IPS-18c (cell line): ENCODE results near the gene HSD17B2.

Experiments
- H3K4me3 ChIP-seq: 2 replicates; pipeline ENCODE4 v1.7.0; 2013; ENCODE audit warnings: low read depth, mild to moderate bottlenecking, low read length, moderate library complexity; ENCODE audit not compliant: insufficient read depth
- H3K9me3 ChIP-seq: one replicate; pipeline ENCODE4 v1.6.1; 2013; ENCODE audit warnings: mild to moderate bottlenecking, low read length, moderate library complexity; ENCODE audit not compliant: control insufficient read depth, insufficient read depth

Gene HSD17B2

GRCh38 chr16:82042846-82043245 is 7.8 kb downstream of the HSD17B2 start:
- Histone ChIP-seq H3K9me3 (no peaks in the 10 kb centered on the region), H3K4me3 (no peak overlapping the region)

- Histone ChIP-seq H3K9me3 (no peaks in the 10 kb centered on the region), H3K4me3 (no peak overlapping the region)
These were observed 8.9 kb downstream of the HSD17B2 start for GRCh38 chr16:82043680-82044584.

GRCh38 chr16:82044585-82044911 is 9.5 kb downstream of the HSD17B2 start:
- no peaks in the 10 kb centered on the region for H3K9me3 ChIP-seq
- no peak overlapping the region for H3K4me3 ChIP-seq

GRCh38 chr16:82045465-82045864 is 10.4 kb downstream of the HSD17B2 start:
- Histone ChIP-seq H3K9me3 (no peaks in the 10 kb centered on the region), H3K4me3 (no peak overlapping the region)

GRCh38 chr16:82046541-82046940 is 11.5 kb downstream of the HSD17B2 start:
- H3K4me3 ChIP-seq: no peak overlapping the region
- H3K9me3 ChIP-seq: no peaks in the 10 kb centered on the region

- no peaks in the 10 kb centered on the region for H3K9me3 ChIP-seq
- no peak overlapping the region for H3K4me3 ChIP-seq
These were observed 11.9 kb downstream of the HSD17B2 start for GRCh38 chr16:82046941-82047340.

- no peaks in the 10 kb centered on the region for H3K9me3 ChIP-seq
These were observed 12.3 kb downstream of the HSD17B2 start for GRCh38 chr16:82047374-82047773.

GRCh38 chr16:82047787-82048186 is 12.7 kb downstream of the HSD17B2 start:
- Histone ChIP-seq H3K9me3 (no peaks in the 10 kb centered on the region), H3K4me3 (no peak overlapping the region)

More at GRCh38 chr16:82047374-82047773, 12.3 kb downstream of the HSD17B2 start:
- no peak overlapping the region for H3K4me3 ChIP-seq

- Histone ChIP-seq H3K9me3 (no peaks in the 10 kb centered on the region), H3K4me3 (no peak overlapping the region)
These were observed 14.4 kb downstream of the HSD17B2 start for GRCh38 chr16:82049484-82049883.

- H3K4me3 ChIP-seq: no peak overlapping the region
- H3K9me3 ChIP-seq: no peaks in the 10 kb centered on the region
These were observed 15.5 kb downstream of the HSD17B2 start for GRCh38 chr16:82050506-82050905.

GRCh38 chr16:82050909-82051357 is 15.9 kb downstream of the HSD17B2 start:
- no peaks in the 10 kb centered on the region for H3K9me3 ChIP-seq
- H3K4me3 ChIP-seq: no peak overlapping the region

- Histone ChIP-seq H3K4me3 (no peak overlapping the region), H3K9me3 (no peaks in the 10 kb centered on the region)
These were observed 16.6 kb downstream of the HSD17B2 start for GRCh38 chr16:82051656-82052055.

GRCh38 chr16:82055117-82055516 is 20.1 kb downstream of the HSD17B2 start:
- no peaks in the 10 kb centered on the region for H3K9me3 ChIP-seq
- H3K4me3 ChIP-seq: no peak overlapping the region

GRCh38 chr16:82055728-82056549 is 20.9 kb downstream of the HSD17B2 start:
- H3K4me3 ChIP-seq: no peak overlapping the region
- H3K9me3 ChIP-seq: no peaks in the 10 kb centered on the region

- H3K9me3 ChIP-seq: no peaks in the 10 kb centered on the region
- H3K4me3 ChIP-seq: no peak overlapping the region
These were observed 21.5 kb downstream of the HSD17B2 start for GRCh38 chr16:82056550-82056896.

GRCh38 chr16:82059161-82059982 is 24.3 kb downstream of the HSD17B2 start:
- Histone ChIP-seq H3K9me3 (no peaks in the 10 kb centered on the region), H3K4me3 (no peak overlapping the region)

- Histone ChIP-seq H3K9me3 (no peaks in the 10 kb centered on the region), H3K4me3 (no peak overlapping the region)
These were observed 24.9 kb downstream of the HSD17B2 start for GRCh38 chr16:82059983-82060421.
